Progenitor cell of endocrine pancreas (in vitro differentiated cells): ENCODE results near the gene NLRP5. TPM values are rescaled to one million over a fixed set of nuclear protein-coding genes. Genes with fewer than 3 reads are reported as not detected.
"Not testable (repeated sequence)": the region's sequence is repeated elsewhere in the genome, so short reads cannot be mapped to it uniquely, and the experiment has no call there.

Source experiments
- DNase-seq: peaks from one replicate; pipeline ENCODE4 v3.0.0; 2021; ENCODE audit warnings: low spot score; ENCODE audit not compliant: unreplicated experiment
- H3K27ac Mint-ChIP-seq: 2 replicates; pipeline ENCODE4 v1.8.0; 2021; ENCODE audit warnings: mild to moderate bottlenecking, moderate library complexity, mixed read lengths
- H3K27me3 Mint-ChIP-seq: 2 replicates; pipeline ENCODE4 v1.8.0; 2021; ENCODE audit warnings: mixed read lengths
- H3K36me3 Mint-ChIP-seq: 2 replicates; pipeline ENCODE4 v1.8.0; 2022; ENCODE audit warnings: mixed read lengths; ENCODE audit not compliant: insufficient read depth
- H3K4me1 Mint-ChIP-seq: 2 replicates; pipeline ENCODE4 v1.8.0; 2021; ENCODE audit warnings: low read depth, mixed read lengths
- H3K4me3 Mint-ChIP-seq: 2 replicates; pipeline ENCODE4 v1.8.0; 2021; ENCODE audit warnings: low read depth, mild to moderate bottlenecking, moderate library complexity, mixed read lengths
- H3K9me3 Mint-ChIP-seq: 2 replicates; pipeline ENCODE4 v1.8.0; 2021; ENCODE audit warnings: low read depth, mixed read lengths
- CTCF ChIP-seq: fragments of 200-600 bp; sonication (generic); IDR thresholded peaks from one replicate; pipeline ENCODE4 v1.5.0; 2021; ENCODE audit warnings: antibody characterized with exemption, mild to moderate bottlenecking; ENCODE audit not compliant: unreplicated experiment
- total RNA-seq: library from RNA; stranded (reverse); gene quantifications from 2 replicates; pipeline ENCODE4 v1.2.1, GENCODE V29; 2021

The NLRP5 gene
- total RNA-seq, 1 donor from 2014 or later = not detected

- Mint-ChIP-seq H3K4me3 (no peak overlapping the region), H3K27me3 (no peaks in the 10 kb centered on the region), H3K4me1 (no peaks in the 10 kb centered on the region), H3K9me3 (peaks cover 14% of the 10 kb centered on the region), H3K27ac (no peak overlapping the region), H3K36me3 (peaks cover 30% of the 10 kb centered on the region)
- TF ChIP-seq CTCF = no peak
- DNase-seq = no peak
Observed at GRCh38 chr19:56097306-56097705, 110.7 kb downstream of the NLRP5 start.

GRCh38 chr19:56097776-56098175, 111.2 kb downstream of the NLRP5 start:
- Mint-ChIP-seq H3K9me3 (peaks cover 11% of the 10 kb centered on the region), H3K36me3 (peaks cover 27% of the 10 kb centered on the region), H3K27ac (no peak overlapping the region), H3K4me3 (no peak overlapping the region), H3K4me1 (no peaks in the 10 kb centered on the region), H3K27me3 (no peaks in the 10 kb centered on the region)
- DNase-seq = no peak
- no peak for TF ChIP-seq CTCF

DNA sequence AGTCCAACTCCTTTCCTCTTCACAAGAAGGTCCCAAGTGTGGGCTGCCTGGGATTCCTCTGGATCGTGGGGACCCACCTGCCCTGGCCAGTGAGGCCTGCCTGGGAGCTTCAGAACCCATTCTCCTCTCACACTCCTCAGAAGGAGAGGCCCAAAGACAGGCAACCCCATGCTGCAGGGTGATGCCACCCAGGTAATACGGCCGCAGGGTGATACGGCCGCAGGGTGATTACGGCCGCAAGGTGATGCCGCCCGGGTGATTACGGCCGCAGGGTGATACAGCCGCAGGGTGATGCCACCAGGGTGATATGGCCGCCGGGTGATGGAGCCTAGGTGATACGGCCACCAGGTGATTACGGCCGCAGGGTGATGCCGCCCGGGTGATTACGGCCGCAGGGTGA, 111.7 kb downstream of the NLRP5 start:
- H3K27ac Mint-ChIP-seq, DNase-seq, H3K4me1 Mint-ChIP-seq, H3K4me3 Mint-ChIP-seq, H3K27me3 Mint-ChIP-seq, H3K9me3 Mint-ChIP-seq: not testable (repeated sequence)
- peaks cover 22% of the 10 kb centered on the region for H3K36me3 Mint-ChIP-seq

GRCh38 chr19:56098731-56099568, 112.4 kb downstream of the NLRP5 start:
- H3K4me3 Mint-ChIP-seq = no peak overlapping the region
- no peak for DNase-seq
- no peak overlapping the region for H3K27ac Mint-ChIP-seq

GRCh38 chr19:56099638-56100539, 113.3 kb downstream of the NLRP5 start:
- Mint-ChIP-seq H3K27me3 (no peaks in the 10 kb centered on the region), H3K27ac (no peak overlapping the region), H3K4me3 (no peak overlapping the region), H3K36me3 (peaks cover 10% of the 10 kb centered on the region), H3K9me3 (no peaks in the 10 kb centered on the region), H3K4me1 (no peaks in the 10 kb centered on the region)
- no peak for TF ChIP-seq CTCF
- DNase-seq = no peak

More at GRCh38 chr19:56098731-56099568, 112.4 kb downstream of the NLRP5 start:
- no peaks in the 10 kb centered on the region for H3K4me1 Mint-ChIP-seq
- peaks cover 15% of the 10 kb centered on the region for H3K36me3 Mint-ChIP-seq
- no peaks in the 10 kb centered on the region for H3K9me3 Mint-ChIP-seq
- no peaks in the 10 kb centered on the region for H3K27me3 Mint-ChIP-seq
- no peak for TF ChIP-seq CTCF
